ENCODE data around the gene MMP11.

The MMP11 gene

DNA sequence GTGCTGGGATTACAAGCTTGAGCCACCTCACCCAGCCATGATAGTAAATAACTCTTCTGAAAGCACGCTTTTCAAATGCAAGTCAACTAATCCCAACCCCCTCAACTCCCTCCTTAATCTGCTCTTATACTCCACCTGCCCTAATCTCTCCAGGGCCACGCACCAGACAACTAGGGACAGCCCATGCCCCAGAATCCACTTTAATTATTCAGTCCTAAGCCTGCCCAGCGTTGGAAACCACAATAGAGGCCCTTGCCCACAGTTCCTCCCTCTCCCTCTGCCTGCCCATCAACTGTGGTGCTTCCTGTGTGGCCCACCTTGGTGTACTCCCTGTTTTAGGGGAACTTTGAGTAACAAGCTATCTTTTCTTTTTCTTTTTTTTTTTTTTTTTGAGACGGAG, 15.8 kb upstream of the MMP11 start:
- TF ChIP-seq, protein P1, sequence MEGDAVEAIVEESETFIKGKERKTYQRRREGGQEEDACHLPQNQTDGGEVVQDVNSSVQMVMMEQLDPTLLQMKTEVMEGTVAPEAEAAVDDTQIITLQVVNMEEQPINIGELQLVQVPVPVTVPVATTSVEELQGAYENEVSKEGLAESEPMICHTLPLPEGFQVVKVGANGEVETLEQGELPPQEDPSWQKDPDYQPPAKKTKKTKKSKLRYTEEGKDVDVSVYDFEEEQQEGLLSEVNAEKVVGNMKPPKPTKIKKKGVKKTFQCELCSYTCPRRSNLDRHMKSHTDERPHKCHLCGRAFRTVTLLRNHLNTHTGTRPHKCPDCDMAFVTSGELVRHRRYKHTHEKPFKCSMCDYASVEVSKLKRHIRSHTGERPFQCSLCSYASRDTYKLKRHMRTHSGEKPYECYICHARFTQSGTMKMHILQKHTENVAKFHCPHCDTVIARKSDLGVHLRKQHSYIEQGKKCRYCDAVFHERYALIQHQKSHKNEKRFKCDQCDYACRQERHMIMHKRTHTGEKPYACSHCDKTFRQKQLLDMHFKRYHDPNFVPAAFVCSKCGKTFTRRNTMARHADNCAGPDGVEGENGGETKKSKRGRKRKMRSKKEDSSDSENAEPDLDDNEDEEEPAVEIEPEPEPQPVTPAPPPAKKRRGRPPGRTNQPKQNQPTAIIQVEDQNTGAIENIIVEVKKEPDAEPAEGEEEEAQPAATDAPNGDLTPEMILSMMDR (IDR thresholded peaks at IDR 0.05; ENCODE audit: low read depth, low read length, missing control alignments): no peak
- DNase-seq (ENCODE audit: low read depth): no peak
- H3K4me3 ChIP-seq (ENCODE audit: low read depth, low read length): no peak overlapping the region
- in situ Hi-C loops (cut with HindIII; ENCODE audit: low sequenced_read_pairs): no loop called here

DNA sequence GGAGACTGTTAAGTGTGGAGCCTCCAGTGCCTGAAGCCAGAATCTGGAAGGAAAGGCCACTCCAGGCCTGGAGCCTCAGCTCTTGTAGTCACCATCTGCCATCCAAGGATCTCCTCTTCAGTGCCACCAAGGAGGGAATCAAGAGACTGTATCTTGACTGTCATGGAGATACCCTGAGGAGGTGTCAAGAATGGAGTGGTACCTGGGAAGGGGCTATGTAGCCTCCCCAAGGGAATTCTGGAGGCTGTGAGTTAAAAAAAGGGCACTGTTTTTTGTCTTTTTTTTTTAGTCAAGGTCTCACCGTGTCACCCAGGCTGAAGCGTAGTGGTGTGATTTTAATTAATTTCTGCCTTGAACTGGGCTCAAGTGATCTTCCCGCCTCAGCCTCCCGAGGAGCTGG, 13.1 kb upstream of the MMP11 start:
- no peak for DNase-seq (ENCODE audit: low read depth)
- in situ Hi-C loops (cut with HindIII; ENCODE audit: low sequenced_read_pairs): no loop called here
- no peak overlapping the region for H3K4me3 ChIP-seq (ENCODE audit: low read depth, low read length)
- TF ChIP-seq, protein P1 (IDR thresholded peaks at IDR 0.05; ENCODE audit: low read depth, low read length, missing control alignments): no peak

DNA sequence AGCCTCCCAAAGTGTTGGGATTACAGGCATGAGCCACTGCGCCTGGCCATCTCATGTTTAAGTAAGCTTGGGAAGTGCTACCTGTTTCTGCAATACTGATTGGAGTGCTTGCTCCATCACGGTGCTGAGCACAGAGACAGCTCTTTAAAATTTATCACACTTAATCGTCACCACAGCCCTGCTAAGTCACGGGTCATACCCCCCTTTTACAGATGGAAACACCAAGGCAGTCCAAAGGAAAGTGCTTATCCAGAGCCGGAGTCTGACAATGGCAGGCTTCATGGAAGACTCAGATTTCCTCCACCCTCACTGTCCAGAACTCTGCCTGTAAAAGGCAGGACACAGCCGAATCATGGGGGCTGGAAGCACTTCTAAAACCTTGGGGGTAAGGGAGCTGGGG, 12.6 kb upstream of the MMP11 start:
- DNase-seq (ENCODE audit: low read depth): no peak
- in situ Hi-C loops (cut with HindIII; ENCODE audit: low sequenced_read_pairs): no loop called here

DNA sequence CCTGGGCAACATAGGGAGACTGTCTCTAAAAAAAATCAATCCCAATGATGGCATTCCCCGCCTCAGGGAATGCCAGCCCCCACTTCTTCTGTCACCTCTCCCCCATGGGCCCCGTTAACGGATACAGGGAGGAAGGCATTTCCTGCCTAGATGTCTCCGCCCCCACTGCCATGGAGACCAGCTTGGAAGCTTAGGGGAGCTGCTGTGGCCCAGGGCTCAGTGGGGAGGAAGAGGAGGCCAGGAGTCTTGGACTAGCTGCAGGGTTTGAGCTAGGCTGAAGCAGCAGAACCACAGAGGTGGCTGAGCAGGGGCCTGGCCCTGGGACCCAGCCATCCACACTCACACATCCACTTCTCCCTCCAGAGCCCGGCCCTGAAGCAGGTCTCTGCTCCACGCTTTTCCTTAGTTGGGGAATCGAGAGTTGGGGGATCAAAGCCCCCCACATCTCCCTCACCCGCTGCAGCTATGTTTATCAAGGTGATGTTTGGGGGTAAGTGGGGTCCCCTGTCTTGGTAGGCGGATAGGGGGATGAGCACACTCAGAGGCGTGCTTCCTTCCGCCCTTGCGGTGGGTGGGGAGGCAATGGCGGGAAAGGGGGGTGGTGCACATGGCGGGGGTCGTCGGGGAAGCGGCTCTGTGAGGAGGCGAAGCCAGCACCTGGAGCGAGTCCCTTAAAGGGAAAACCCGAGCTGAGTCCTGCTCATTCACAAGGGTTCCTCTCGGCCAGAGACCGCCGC, 9.6 kb upstream of the MMP11 start, which contains the start of gene C22orf15:
Gene C22orf15, plus strand, starts transcription at position 149 of the 737 bp plus-strand sequence. Its CDS starts 317 bp downstream, at position 466.
- no peak for DNase-seq (ENCODE audit: low read depth)
- in situ Hi-C loops (cut with HindIII; ENCODE audit: low sequenced_read_pairs): no loop called here
- H3K4me3 ChIP-seq (ENCODE audit: low read depth, low read length): no peak within 1 kb of the TSS
- TF ChIP-seq, protein P1 (IDR thresholded peaks at IDR 0.05; ENCODE audit: low read depth, low read length, missing control alignments): no peak

More for the DNA sequence above, 12.6 kb upstream of the MMP11 start:
- TF ChIP-seq, protein P1 (IDR thresholded peaks at IDR 0.05; ENCODE audit: low read depth, low read length, missing control alignments): no peak
- H3K4me3 ChIP-seq (ENCODE audit: low read depth, low read length): no peak overlapping the region

DNA sequence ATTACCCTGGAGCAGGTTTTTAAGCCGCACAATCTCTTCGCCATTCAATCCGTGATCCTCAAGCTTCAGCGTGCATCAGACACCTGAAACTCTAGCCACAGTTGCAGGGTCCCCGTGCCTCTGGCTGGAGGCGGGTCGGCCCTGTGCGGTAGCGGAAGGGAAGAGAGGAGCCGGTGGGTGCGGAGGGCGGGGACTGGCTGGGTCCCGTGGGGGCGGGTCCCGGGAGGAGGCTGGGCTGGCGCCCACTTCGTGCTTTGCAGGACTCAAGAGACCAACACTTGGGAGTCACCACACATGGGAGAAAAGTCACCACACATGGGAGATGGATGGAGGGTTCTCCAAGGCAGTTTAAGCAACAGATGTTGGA, 9.1 kb upstream of the MMP11 start:
- TF ChIP-seq, protein P1 (IDR thresholded peaks at IDR 0.05; ENCODE audit: low read depth, low read length, missing control alignments): no peak
- H3K4me3 ChIP-seq (ENCODE audit: low read depth, low read length): no peak overlapping the region
- DNase-seq (ENCODE audit: low read depth): no peak
- in situ Hi-C loops (cut with HindIII; ENCODE audit: low sequenced_read_pairs): no loop called here

DNA sequence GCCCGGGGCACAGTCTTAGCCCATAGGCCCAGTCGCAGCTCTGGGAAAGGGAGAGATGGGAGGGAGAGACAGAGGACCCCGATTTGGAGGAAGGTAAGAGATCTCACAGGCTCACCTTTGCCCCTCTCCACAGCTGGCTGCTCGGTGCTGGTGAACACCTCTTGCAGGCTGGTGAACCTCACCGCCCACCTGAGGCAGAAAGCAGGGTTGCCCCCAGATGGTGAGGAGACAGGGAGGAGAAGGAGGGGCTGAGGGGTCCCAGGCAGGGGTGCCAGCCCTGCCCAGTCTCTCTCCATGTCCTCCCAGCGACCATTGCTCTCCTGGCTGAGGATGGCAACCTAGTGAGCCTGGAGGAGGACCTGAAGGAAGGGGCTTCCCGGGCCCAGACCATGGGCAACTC, 8.7 kb upstream of the MMP11 start:
- in situ Hi-C loops (cut with HindIII; ENCODE audit: low sequenced_read_pairs): no loop called here
- TF ChIP-seq, protein P1 (IDR thresholded peaks at IDR 0.05; ENCODE audit: low read depth, low read length, missing control alignments): no peak
- DNase-seq (ENCODE audit: low read depth): no peak
- H3K4me3 ChIP-seq (ENCODE audit: low read depth, low read length): no peak overlapping the region
